GM23338 (cell line): Measurements from ENCODE around the gene TARP.

Experiments used
- EZH2 ChIP-seq: fragments of 200-600 bp; sonication (generic); IDR thresholded peaks from one replicate; pipeline ENCODE4 v1.8.0; 2017; ENCODE audit warnings: antibody characterized with exemption, mild to moderate bottlenecking, low read depth; ENCODE audit not compliant: unreplicated experiment
- EZH2phosphoT487 ChIP-seq: fragments of 200-600 bp; sonication (generic); IDR thresholded peaks from one replicate; pipeline ENCODE4 v1.8.1; 2018; ENCODE audit warnings: antibody characterized with exemption; ENCODE audit not compliant: unreplicated experiment
- JUNB ChIP-seq: IDR thresholded peaks from one replicate; pipeline ENCODE4 v1.6.1; 2016; ENCODE audit warnings: antibody characterized with exemption; ENCODE audit not compliant: unreplicated experiment
- POLR2AphosphoS5 ChIP-seq: IDR thresholded peaks from 2 replicates; pipeline ENCODE4 v1.6.1; 2016; ENCODE audit warnings: antibody characterized with exemption, low read depth
- TF ChIP-seq, protein P1 (sequence below), 2 experiments: fragments of 200-600 bp in 1 of 2; sonication (generic) in 1 of 2; conservative IDR thresholded peaks; 2 replicates each; pipeline versions ENCODE4 v1.5.1 to v1.6.1; 2016 to 2017; ENCODE audit warnings: antibody characterized with exemption in 2 of 2, low read depth in 2 of 2, mild to moderate bottlenecking in 2 of 2, moderate library complexity in 1 of 2
- TF ChIP-seq, protein P2 (sequence below): IDR thresholded peaks from one replicate; pipeline ENCODE4 v1.6.1; 2018; ENCODE audit warnings: antibody characterized with exemption; ENCODE audit not compliant: unreplicated experiment

GRCh38 chr7:38215115-38215514, 58.3 kb downstream of the TARP start:
- TF ChIP-seq, protein P1, sequence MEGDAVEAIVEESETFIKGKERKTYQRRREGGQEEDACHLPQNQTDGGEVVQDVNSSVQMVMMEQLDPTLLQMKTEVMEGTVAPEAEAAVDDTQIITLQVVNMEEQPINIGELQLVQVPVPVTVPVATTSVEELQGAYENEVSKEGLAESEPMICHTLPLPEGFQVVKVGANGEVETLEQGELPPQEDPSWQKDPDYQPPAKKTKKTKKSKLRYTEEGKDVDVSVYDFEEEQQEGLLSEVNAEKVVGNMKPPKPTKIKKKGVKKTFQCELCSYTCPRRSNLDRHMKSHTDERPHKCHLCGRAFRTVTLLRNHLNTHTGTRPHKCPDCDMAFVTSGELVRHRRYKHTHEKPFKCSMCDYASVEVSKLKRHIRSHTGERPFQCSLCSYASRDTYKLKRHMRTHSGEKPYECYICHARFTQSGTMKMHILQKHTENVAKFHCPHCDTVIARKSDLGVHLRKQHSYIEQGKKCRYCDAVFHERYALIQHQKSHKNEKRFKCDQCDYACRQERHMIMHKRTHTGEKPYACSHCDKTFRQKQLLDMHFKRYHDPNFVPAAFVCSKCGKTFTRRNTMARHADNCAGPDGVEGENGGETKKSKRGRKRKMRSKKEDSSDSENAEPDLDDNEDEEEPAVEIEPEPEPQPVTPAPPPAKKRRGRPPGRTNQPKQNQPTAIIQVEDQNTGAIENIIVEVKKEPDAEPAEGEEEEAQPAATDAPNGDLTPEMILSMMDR (conservative IDR thresholded peaks at IDR 0.05; ENCODE audit: low read depth in 2 of 2) = no peak
- TF ChIP-seq JUNB = no peak
- TF ChIP-seq, protein P2, sequence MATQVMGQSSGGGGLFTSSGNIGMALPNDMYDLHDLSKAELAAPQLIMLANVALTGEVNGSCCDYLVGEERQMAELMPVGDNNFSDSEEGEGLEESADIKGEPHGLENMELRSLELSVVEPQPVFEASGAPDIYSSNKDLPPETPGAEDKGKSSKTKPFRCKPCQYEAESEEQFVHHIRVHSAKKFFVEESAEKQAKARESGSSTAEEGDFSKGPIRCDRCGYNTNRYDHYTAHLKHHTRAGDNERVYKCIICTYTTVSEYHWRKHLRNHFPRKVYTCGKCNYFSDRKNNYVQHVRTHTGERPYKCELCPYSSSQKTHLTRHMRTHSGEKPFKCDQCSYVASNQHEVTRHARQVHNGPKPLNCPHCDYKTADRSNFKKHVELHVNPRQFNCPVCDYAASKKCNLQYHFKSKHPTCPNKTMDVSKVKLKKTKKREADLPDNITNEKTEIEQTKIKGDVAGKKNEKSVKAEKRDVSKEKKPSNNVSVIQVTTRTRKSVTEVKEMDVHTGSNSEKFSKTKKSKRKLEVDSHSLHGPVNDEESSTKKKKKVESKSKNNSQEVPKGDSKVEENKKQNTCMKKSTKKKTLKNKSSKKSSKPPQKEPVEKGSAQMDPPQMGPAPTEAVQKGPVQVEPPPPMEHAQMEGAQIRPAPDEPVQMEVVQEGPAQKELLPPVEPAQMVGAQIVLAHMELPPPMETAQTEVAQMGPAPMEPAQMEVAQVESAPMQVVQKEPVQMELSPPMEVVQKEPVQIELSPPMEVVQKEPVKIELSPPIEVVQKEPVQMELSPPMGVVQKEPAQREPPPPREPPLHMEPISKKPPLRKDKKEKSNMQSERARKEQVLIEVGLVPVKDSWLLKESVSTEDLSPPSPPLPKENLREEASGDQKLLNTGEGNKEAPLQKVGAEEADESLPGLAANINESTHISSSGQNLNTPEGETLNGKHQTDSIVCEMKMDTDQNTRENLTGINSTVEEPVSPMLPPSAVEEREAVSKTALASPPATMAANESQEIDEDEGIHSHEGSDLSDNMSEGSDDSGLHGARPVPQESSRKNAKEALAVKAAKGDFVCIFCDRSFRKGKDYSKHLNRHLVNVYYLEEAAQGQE = no peak
- TF ChIP-seq POLR2AphosphoS5 = no peak
- TF ChIP-seq EZH2 = no peak
- no peak for TF ChIP-seq EZH2phosphoT487
